ENCODE measurements around the gene CAMTA1. TPM values are rescaled to one million over a fixed set of nuclear protein-coding genes. Genes with fewer than 3 reads are reported as not detected.

Gene CAMTA1
- total and polyA plus RNA-seq, 3 experiments from 2014 or later: 60.2 to 79.0 (median 61.7) TPM

DNA sequence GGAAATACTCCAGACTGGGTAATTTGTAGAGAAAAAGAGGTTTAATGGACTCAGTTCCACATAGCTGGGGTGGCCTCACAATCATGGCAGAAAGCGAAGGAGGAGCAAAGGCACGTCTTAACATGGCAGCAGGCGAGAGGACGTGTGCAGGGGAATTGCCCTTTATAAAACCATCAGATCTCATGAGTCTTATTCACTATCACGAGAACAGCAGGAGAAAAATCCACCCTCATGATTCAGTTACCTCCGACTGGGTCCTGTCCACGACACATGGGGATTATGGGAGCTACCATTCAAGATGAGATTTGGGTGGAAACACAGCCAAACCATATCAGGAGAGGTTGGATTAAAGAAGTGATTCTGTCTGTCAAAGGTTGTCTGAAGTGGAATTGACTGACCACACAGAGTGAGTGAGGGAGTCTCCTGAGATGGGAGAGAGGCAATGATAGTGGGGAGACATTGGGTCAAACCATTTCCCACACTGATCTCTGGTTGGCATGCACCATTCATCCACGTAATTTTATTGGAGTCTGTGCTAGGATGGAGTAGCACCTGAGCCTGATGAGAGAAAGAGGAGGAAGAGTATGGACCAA, 927.6 kb downstream of the CAMTA1 start:
- H3K36me3 Mint-ChIP-seq: no peaks in the 10 kb centered on the region
- Histone ChIP-seq H3K9me3 (ENCODE audit: low read length) (no peaks in the 10 kb centered on the region), H3K27me3 (ENCODE audit: insufficient read depth, low read length, poor library complexity, severe bottlenecking) (peaks cover 7% of the 10 kb centered on the region), H3K27ac (ENCODE audit: low read depth, low read length) (no peak overlapping the region), H3K4me1 (ENCODE audit: insufficient read depth, low read length) (no peaks in the 10 kb centered on the region), H3K36me3 (ENCODE audit: insufficient read depth, low read length) (no peaks in the 10 kb centered on the region), H3K4me3 (ENCODE audit: low read length) (no peak overlapping the region)
- H3K4me3 Mint-ChIP-seq: no peak overlapping the region
- no peak overlapping the region for H3K27ac Mint-ChIP-seq
- no peak for DNase-seq
- no peaks in the 10 kb centered on the region for H3K9me3 Mint-ChIP-seq
- no peaks in the 10 kb centered on the region for H3K4me1 Mint-ChIP-seq
- H3K27me3 Mint-ChIP-seq: peaks cover 28 to 56% of the 10 kb centered on the region in 2 donors
- ChIA-PET CTCF (no interaction called here), POLR2A (no interaction called here)

DNA sequence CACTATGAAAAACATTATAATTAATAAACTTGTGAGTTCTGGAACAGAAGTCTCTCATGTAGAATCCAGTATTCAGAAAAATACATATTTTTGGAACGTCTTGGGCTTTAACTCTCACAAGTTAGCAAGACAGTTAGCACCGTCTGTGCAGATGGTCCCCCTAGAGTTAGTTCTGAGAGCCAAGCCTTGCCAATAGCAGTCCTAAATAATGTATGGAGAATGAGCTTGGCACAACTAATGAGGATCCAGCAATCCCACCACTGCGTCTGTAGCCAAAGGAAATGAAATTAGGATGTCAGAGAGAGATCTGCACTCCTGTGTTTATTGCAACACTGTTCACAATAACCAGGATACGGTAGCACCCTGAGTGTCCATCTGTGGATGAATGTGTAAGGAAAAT, 931.3 kb downstream of the CAMTA1 start:
- Mint-ChIP-seq H3K9me3 (no peaks in the 10 kb centered on the region), H3K4me1 (no peaks in the 10 kb centered on the region), H3K27me3 (peaks cover 11 to 49% of the 10 kb centered on the region in 2 donors), H3K27ac (no peak overlapping the region), H3K36me3 (no peaks in the 10 kb centered on the region), H3K4me3 (no peak overlapping the region)
- ChIA-PET POLR2A (no interaction called here), CTCF (interaction anchor here (0.8 to 1.3 kb wide), 2 partner anchors 48 to 49 kb away, joined by 3 to 4 read pairs; no protein-coding TSS in a partner anchor)
- H3K4me1 ChIP-seq (ENCODE audit: insufficient read depth, low read length): no peaks in the 10 kb centered on the region
- no peaks in the 10 kb centered on the region for H3K9me3 ChIP-seq (ENCODE audit: low read length)
- H3K4me3 ChIP-seq (ENCODE audit: low read length): no peak overlapping the region
- no peak for DNase-seq
- no peak overlapping the region for H3K27ac ChIP-seq (ENCODE audit: low read depth, low read length)
- H3K27me3 ChIP-seq (ENCODE audit: insufficient read depth, low read length, poor library complexity, severe bottlenecking): no peaks in the 10 kb centered on the region
- no peaks in the 10 kb centered on the region for H3K36me3 ChIP-seq (ENCODE audit: insufficient read depth, low read length)

DNA sequence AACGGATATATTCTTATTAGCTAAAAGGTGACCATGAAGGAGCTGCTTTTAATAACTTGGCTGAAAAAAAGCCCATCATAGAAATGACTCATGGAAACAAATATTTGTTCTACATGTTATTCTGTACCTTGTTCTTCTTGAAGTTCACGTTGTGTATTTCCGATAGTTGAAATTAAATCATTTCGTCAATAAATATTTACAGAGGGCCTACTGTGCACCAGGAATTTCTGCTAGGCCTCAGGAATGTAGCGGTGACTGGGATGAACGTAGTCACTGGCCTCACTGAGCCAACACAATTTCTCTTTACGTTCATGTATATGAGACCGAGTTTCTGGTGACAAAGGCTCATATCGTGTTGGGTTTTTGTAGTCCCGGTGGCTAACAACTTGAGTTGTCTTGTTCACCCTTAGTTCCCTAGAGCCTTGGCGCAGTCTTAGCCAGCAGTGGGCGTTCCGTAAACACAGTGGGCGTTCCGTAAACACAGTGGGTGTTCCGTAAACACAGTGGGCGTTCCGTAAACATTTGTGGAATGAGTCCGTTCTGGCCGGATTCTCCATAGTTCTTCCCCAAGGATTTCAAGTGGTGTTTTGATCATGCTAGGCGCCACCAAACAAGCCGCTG, 932.6 kb downstream of the CAMTA1 start:
- Mint-ChIP-seq H3K27me3 (peaks cover 10 to 47% of the 10 kb centered on the region in 2 donors), H3K27ac (no peak overlapping the region), H3K4me1 (no peaks in the 10 kb centered on the region), H3K36me3 (no peaks in the 10 kb centered on the region), H3K4me3 (no peak overlapping the region), H3K9me3 (no peaks in the 10 kb centered on the region)
- H3K4me1 ChIP-seq (ENCODE audit: insufficient read depth, low read length): no peaks in the 10 kb centered on the region
- ChIA-PET POLR2A (no interaction called here), CTCF (interaction anchor here (1.6 to 1.9 kb wide), 2 partner anchors 35 to 50 kb away, joined by 4 to 5 read pairs; no protein-coding TSS in a partner anchor)
- H3K36me3 ChIP-seq (ENCODE audit: insufficient read depth, low read length): no peaks in the 10 kb centered on the region
- no peak for DNase-seq
- H3K27ac ChIP-seq (ENCODE audit: low read depth, low read length): no peak overlapping the region
- H3K27me3 ChIP-seq (ENCODE audit: insufficient read depth, low read length, poor library complexity, severe bottlenecking): no peaks in the 10 kb centered on the region
- no peak overlapping the region for H3K4me3 ChIP-seq (ENCODE audit: low read length)
- H3K9me3 ChIP-seq (ENCODE audit: low read length): no peaks in the 10 kb centered on the region

DNA sequence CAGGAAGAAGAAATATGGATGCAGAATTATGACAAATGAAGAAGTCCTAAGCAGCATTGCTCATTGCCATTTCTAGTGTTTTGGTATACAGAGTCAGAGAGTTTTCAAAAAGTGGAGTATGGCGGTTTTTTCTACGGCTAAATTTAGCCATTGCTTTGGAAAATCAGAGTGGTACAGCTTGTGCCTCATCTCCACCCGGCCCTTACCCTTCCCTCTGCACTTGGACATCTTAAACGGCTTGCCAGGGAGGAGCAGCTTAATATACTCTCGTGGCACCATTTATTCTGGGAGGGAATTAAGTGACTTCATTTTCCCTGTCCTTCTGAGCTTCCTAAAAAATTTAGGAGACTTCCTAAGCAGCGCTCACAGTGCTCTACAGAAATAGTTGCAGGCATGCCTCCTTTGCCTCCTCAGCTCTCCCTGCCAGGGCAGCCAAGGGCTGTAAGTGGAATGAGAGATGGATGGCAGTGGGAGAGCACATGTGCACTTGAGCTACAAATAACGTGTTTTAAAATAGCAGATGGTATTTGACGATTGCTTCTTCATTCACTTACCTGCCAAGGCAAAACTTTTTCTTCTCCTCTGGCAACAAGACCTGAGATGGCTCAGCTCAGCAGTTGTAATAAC, 934.3 kb downstream of the CAMTA1 start:
- Mint-ChIP-seq H3K36me3 (no peaks in the 10 kb centered on the region), H3K27ac (peak overlapping the region in 1 of 8 donors; percentile 22), H3K4me3 (no peak overlapping the region), H3K4me1 (no peaks in the 10 kb centered on the region), H3K9me3 (no peaks in the 10 kb centered on the region), H3K27me3 (peaks cover 9 to 41% of the 10 kb centered on the region in 2 donors)
- Histone ChIP-seq H3K36me3 (ENCODE audit: insufficient read depth, low read length) (no peaks in the 10 kb centered on the region), H3K9me3 (ENCODE audit: low read length) (no peaks in the 10 kb centered on the region), H3K27me3 (ENCODE audit: insufficient read depth, low read length, poor library complexity, severe bottlenecking) (no peaks in the 10 kb centered on the region), H3K4me3 (ENCODE audit: low read length) (no peak overlapping the region), H3K27ac (ENCODE audit: low read depth, low read length) (no peak overlapping the region), H3K4me1 (ENCODE audit: insufficient read depth, low read length) (no peaks in the 10 kb centered on the region)
- CTCF ChIA-PET: interaction anchor here (1.6 kb wide), 1 partner anchor 33 kb away, joined by 5 read pairs; no protein-coding TSS in a partner anchor
- POLR2A ChIA-PET: no interaction called here
- no peak for DNase-seq

DNA sequence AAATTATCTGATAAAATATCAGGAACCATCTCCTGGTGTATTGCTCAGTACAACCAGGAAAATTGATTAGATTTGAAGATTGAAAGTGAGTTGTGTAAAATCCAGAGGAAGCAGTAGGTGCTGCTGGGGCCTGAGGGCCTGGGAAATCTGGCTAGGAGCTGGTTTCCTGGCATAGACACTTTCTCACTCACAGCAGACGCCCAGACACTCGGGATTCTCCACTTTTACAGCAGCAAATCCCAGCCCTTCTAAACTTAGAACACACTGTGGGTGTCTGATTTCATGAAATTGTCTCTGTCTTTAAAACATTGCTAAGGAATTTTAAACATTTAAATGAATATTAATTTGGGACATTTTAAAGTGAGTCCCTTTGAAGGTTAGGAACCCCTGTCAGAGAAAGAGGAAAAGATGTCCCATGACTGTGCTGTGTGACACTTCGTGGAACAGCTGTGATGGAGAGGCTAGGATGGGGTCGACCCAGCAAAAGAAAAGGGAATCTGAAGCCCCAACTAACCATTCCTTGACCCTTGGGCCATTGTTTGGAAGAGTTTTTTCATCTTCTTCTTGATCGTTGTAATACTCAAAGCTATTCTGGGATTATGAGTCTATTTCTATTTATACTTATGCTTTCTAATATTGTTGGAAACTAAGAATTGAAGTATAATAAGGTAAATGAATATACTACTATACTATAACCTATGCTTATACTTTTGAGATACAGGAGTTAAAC, 936.9 kb downstream of the CAMTA1 start:
- peaks cover 9 to 38% of the 10 kb centered on the region in 2 donors for H3K27me3 Mint-ChIP-seq
- H3K4me1 Mint-ChIP-seq: peaks cover 5 to 9% (median 9%) of the 10 kb centered on the region in 3 donors
- H3K9me3 Mint-ChIP-seq: no peaks in the 10 kb centered on the region
- no peak overlapping the region for H3K4me3 Mint-ChIP-seq
- no peaks in the 10 kb centered on the region for H3K36me3 Mint-ChIP-seq
- no peak for DNase-seq
- Histone ChIP-seq H3K4me1 (ENCODE audit: insufficient read depth, low read length) (no peaks in the 10 kb centered on the region), H3K36me3 (ENCODE audit: insufficient read depth, low read length) (no peaks in the 10 kb centered on the region), H3K27ac (ENCODE audit: low read depth, low read length) (no peak overlapping the region), H3K27me3 (ENCODE audit: insufficient read depth, low read length, poor library complexity, severe bottlenecking) (no peaks in the 10 kb centered on the region), H3K4me3 (ENCODE audit: low read length) (no peak overlapping the region), H3K9me3 (ENCODE audit: low read length) (no peaks in the 10 kb centered on the region)
- ChIA-PET POLR2A (no interaction called here), CTCF (interaction anchor here (1.0 to 1.6 kb wide), 2 partner anchors 30 to 31 kb away, joined by 3 to 4 read pairs; no protein-coding TSS in a partner anchor)
- H3K27ac Mint-ChIP-seq: no peak overlapping the region

DNA sequence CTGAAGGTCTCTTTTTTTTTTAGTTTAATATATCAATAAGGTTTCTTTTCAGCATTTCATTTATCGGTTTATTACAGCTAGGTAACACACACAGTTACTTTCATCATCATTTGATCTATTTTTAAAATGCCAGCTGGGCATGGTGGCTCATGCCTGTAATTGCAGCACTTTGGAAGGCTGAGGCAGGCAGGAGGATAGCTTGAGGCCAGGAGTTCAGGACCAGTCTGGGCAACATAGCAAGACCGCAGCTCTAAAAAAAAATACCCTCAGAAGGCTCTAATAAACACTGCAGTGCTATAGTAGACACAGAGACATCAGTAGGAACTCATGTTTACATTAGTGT, 937.4 kb downstream of the CAMTA1 start:
- Histone ChIP-seq H3K4me3 (ENCODE audit: low read length) (no peak overlapping the region), H3K4me1 (ENCODE audit: insufficient read depth, low read length) (no peaks in the 10 kb centered on the region), H3K36me3 (ENCODE audit: insufficient read depth, low read length) (no peaks in the 10 kb centered on the region), H3K9me3 (ENCODE audit: low read length) (no peaks in the 10 kb centered on the region), H3K27ac (ENCODE audit: low read depth, low read length) (no peak overlapping the region), H3K27me3 (ENCODE audit: insufficient read depth, low read length, poor library complexity, severe bottlenecking) (no peaks in the 10 kb centered on the region)
- no peak for DNase-seq
- H3K36me3 Mint-ChIP-seq: no peaks in the 10 kb centered on the region
- H3K27ac Mint-ChIP-seq: peak overlapping the region in 2 of 8 donors; percentile 4 to 35
- CTCF ChIA-PET: interaction anchor here (1.0 to 1.6 kb wide), 2 partner anchors 30 to 31 kb away, joined by 3 to 4 read pairs; no protein-coding TSS in a partner anchor
- H3K4me1 Mint-ChIP-seq: peaks cover 5 to 9% (median 9%) of the 10 kb centered on the region in 3 donors
- H3K4me3 Mint-ChIP-seq: no peak overlapping the region
- POLR2A ChIA-PET: no interaction called here
- peaks cover 9 to 37% of the 10 kb centered on the region in 2 donors for H3K27me3 Mint-ChIP-seq
- no peaks in the 10 kb centered on the region for H3K9me3 Mint-ChIP-seq

DNA sequence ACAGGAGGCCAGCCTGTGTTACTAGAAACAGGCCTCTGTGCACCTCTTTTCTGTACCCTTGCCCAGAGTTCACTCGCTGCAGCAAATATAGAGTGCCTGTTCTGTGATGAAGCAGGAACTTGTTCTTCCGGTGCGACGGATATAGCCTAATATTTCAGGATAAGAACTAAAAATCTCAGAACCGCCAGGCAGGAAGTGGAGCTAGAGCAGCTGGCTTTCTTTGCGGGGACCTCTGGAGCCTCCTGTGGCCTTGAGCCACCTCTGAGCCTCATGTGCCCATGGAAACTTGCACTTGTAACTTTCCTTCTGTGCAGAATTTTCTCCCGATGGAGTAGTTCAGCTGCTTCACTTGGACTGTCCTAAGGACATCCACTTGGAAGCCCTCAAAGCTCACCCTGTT, 941.4 kb downstream of the CAMTA1 start:
- Mint-ChIP-seq H3K4me3 (no peak overlapping the region), H3K27ac (peak overlapping the region in 3 of 8 donors; percentile 13 to 88 (median 43)), H3K4me1 (peaks cover 5 to 9% (median 9%) of the 10 kb centered on the region in 3 donors), H3K9me3 (peaks cover 0 to 3% (median 0%) of the 10 kb centered on the region in 5 donors), H3K36me3 (peaks cover 0 to 1% (median 0%) of the 10 kb centered on the region in 3 donors), H3K27me3 (peaks cover 10 to 28% of the 10 kb centered on the region in 2 donors)
- ChIA-PET CTCF (interaction anchor here (1.2 to 2.1 kb wide), 3 partner anchors 20 to 58 kb away, joined by 3 to 9 read pairs (median 6); no protein-coding TSS in a partner anchor), POLR2A (interaction anchor here (0.6 kb wide), 1 partner anchor 22 kb away, joined by 3 read pairs; no protein-coding TSS in a partner anchor)
- no peak for DNase-seq
- Histone ChIP-seq H3K27ac (ENCODE audit: low read depth, low read length) (no peak overlapping the region), H3K4me3 (ENCODE audit: low read length) (no peak overlapping the region), H3K36me3 (ENCODE audit: insufficient read depth, low read length) (no peaks in the 10 kb centered on the region), H3K4me1 (ENCODE audit: insufficient read depth, low read length) (no peaks in the 10 kb centered on the region), H3K9me3 (ENCODE audit: low read length) (no peaks in the 10 kb centered on the region), H3K27me3 (ENCODE audit: insufficient read depth, low read length, poor library complexity, severe bottlenecking) (no peaks in the 10 kb centered on the region)

All from CD8-positive, alpha-beta memory T cell (primary cell).